Smooth muscle cell (in vitro differentiated cells): ENCODE data around the gene GGCT. TPM values are rescaled to one million over a fixed set of nuclear protein-coding genes. Genes with fewer than 3 reads are reported as not detected.
A peak's percentile ranks its signal among the peaks of the same experiment; 100 is the strongest.
"Not testable (repeated sequence)": the region's sequence is repeated elsewhere in the genome, so short reads cannot be mapped to it uniquely, and the experiment has no call there.

Experiments
- DNase-seq: peaks from one replicate; lab custom pipeline; 2025; ENCODE audit not compliant: unreplicated experiment; lab: John Stamatoyannopoulos, UW
- H2AFZ ChIP-seq: fragments of 200-600 bp; sonication (generic); 2 replicates; pipeline ENCODE4 v1.6.0; 2016; ENCODE audit warnings: antibody characterized with exemption, low read depth, mild to moderate bottlenecking
- H3F3A ChIP-seq: fragments of 200-600 bp; sonication (generic); 2 replicates; pipeline ENCODE4 v1.6.0; 2017; ENCODE audit warnings: antibody characterized with exemption, low read depth
- H3K27ac ChIP-seq: fragments of 200-600 bp; sonication (generic); 2 replicates; pipeline ENCODE4 v1.5.1; 2016; ENCODE audit warnings: low read depth, mild to moderate bottlenecking
- H3K27me3 ChIP-seq: fragments of 200-600 bp; sonication (generic); 2 replicates; pipeline ENCODE4 v1.6.1; 2016; ENCODE audit warnings: low read depth, mild to moderate bottlenecking
- H3K36me3 ChIP-seq: fragments of 200-600 bp; sonication (generic); 2 replicates; pipeline ENCODE4 v1.5.1; 2016; ENCODE audit warnings: low read depth
- H3K4me1 ChIP-seq: fragments of 200-600 bp; sonication (generic); 2 replicates; pipeline ENCODE4 v1.5.1; 2016; ENCODE audit warnings: low read depth
- H3K4me2 ChIP-seq: fragments of 200-600 bp; sonication (generic); 2 replicates; pipeline ENCODE4 v1.6.0; 2016; ENCODE audit warnings: mild to moderate bottlenecking
- H3K4me3 ChIP-seq: fragments of 200-600 bp; sonication (generic); 2 replicates; pipeline ENCODE4 v1.5.1; 2016; ENCODE audit warnings: mild to moderate bottlenecking
- H3K79me2 ChIP-seq: fragments of 200-600 bp; sonication (generic); 2 replicates; pipeline ENCODE4 v1.6.0; 2016; ENCODE audit warnings: low read depth, mild to moderate bottlenecking
- H3K9ac ChIP-seq: fragments of 200-600 bp; sonication (generic); 2 replicates; pipeline ENCODE4 v1.6.0; 2016; ENCODE audit warnings: low read depth
- H3K9me3 ChIP-seq: fragments of 200-600 bp; sonication (generic); replicated peaks from 2 replicates; pipeline ENCODE4 v1.5.1; 2016; ENCODE audit warnings: low read depth
- H4K20me1 ChIP-seq: fragments of 200-600 bp; sonication (generic); 2 replicates; pipeline ENCODE4 v1.6.0; 2016; ENCODE audit warnings: low read depth
- CTCF ChIP-seq: fragments of 200-600 bp; sonication (generic); IDR thresholded peaks from 2 replicates; pipeline ENCODE4 v1.5.1; 2017; ENCODE audit warnings: borderline replicate concordance, mild to moderate bottlenecking, antibody characterized with exemption; ENCODE audit not compliant: insufficient read depth, poor library complexity, severe bottlenecking
- WGBS: methylation state at CpG from one replicate; pipeline ENCODE4 v1.1.7; 2016; ENCODE audit warnings: low lambda C conversion rate; 5-methylcytosine and 5-hydroxymethylcytosine counted together
- polyA plus RNA-seq: library from polyadenylated mRNA; unstranded; fragments of >200 nt; fragmentation: Nextera tagmentation; extraction: Ambion mirVana; gene quantifications from 2 replicates; pipeline ENCODE4 v1.2.1, GENCODE V29; 2016
- total RNA-seq: library from RNA; depleted of rRNA; stranded (reverse); fragments of >200 nt; gene quantifications from 2 replicates; pipeline ENCODE4 v1.2.3, GENCODE V29; 2014

GGCT gene
- total and polyA plus RNA-seq, 2 experiments from 2014 or later: 36.9 to 53.1 TPM

- Histone ChIP-seq H3K4me2 (no peak overlapping the region), H4K20me1 (no peaks in the 10 kb centered on the region), H3K4me1 (no peaks in the 10 kb centered on the region), H3K9ac (no peak overlapping the region), H3F3A (no peaks in the 10 kb centered on the region), H3K79me2 (no peaks in the 10 kb centered on the region), H3K36me3 (no peaks in the 10 kb centered on the region), H2AFZ (no peak overlapping the region), H3K27me3 (no peaks in the 10 kb centered on the region), H3K4me3 (no peak overlapping the region), H3K9me3 (no peaks in the 10 kb centered on the region), H3K27ac (no peak overlapping the region)
- no peak for DNase-seq
- WGBS: 25% methylated on average over 1 of the region's 1 CpG
- TF ChIP-seq CTCF: no peak
Observed at GRCh38 chr7:30485667-30486066, 19.0 kb downstream of the GGCT start.

- not testable (repeated sequence) for H2AFZ ChIP-seq
Observed at GRCh38 chr7:30481416-30481815, 23.2 kb downstream of the GGCT start.

GRCh38 chr7:30479202-30480120, 25.2 kb downstream of the GGCT start:
- Histone ChIP-seq H3K4me3 (peak overlapping the region; percentile 94), H3F3A (peaks cover 23% of the 10 kb centered on the region), H3K9ac (no peak overlapping the region), H3K79me2 (no peaks in the 10 kb centered on the region), H3K4me2 (peak overlapping the region; percentile 93), H3K36me3 (no peaks in the 10 kb centered on the region), H2AFZ (no peak overlapping the region), H4K20me1 (peaks cover 7% of the 10 kb centered on the region), H3K9me3 (no peaks in the 10 kb centered on the region), H3K27ac (peak overlapping the region; percentile 83), H3K27me3 (no peaks in the 10 kb centered on the region), H3K4me1 (peaks cover 8% of the 10 kb centered on the region)
- no peak for TF ChIP-seq CTCF
- 89% methylated on average over 13 of the region's 14 CpGs for WGBS
- no peak for DNase-seq

More at GRCh38 chr7:30481416-30481815, 23.2 kb downstream of the GGCT start:
- not testable (repeated sequence) for H3K27me3 ChIP-seq, H3F3A ChIP-seq, H4K20me1 ChIP-seq, H3K4me3 ChIP-seq, H3K79me2 ChIP-seq, H3K4me1 ChIP-seq, H3K27ac ChIP-seq, DNase-seq, H3K9ac ChIP-seq, H3K36me3 ChIP-seq, H3K9me3 ChIP-seq, H3K4me2 ChIP-seq
- 97% methylated on average over 9 of the region's 9 CpGs for WGBS

GRCh38 chr7:30478349-30479201, 26.1 kb downstream of the GGCT start, which contains the start of gene NOD1:
Gene NOD1, minus strand, starts transcription at chr7:30478784. Its CDS starts 21,863 bp downstream, at chr7:30456921.
- DNase-seq: peak; percentile 39

More at GRCh38 chr7:30478349-30479201, 26.1 kb downstream of the GGCT start, which contains the start of gene NOD1:
- 2% methylated on average over 65 of the region's 77 CpGs for WGBS
- Histone ChIP-seq H4K20me1 (peaks cover 7% of the 10 kb centered on the region), H2AFZ (peak within 1 kb of the TSS; percentile 94), H3K4me2 (peak within 1 kb of the TSS; percentile 93), H3K4me1 (peaks cover 8% of the 10 kb centered on the region), H3F3A (peaks cover 30% of the 10 kb centered on the region), H3K9ac (peak within 1 kb of the TSS; percentile 83), H3K27me3 (no peaks in the 10 kb centered on the region), H3K79me2 (no peaks in the 10 kb centered on the region), H3K36me3 (no peaks in the 10 kb centered on the region), H3K4me3 (peak within 1 kb of the TSS; percentile 94), H3K9me3 (no peaks in the 10 kb centered on the region), H3K27ac (peak within 1 kb of the TSS; percentile 90)
- TF ChIP-seq CTCF: no peak
